Transverse colon (tissue), 3 donors: ENCODE data around the gene ZNF234.

Experiments
- EP300 ChIP-seq: sonication (generic); formaldehyde crosslinking; IDR thresholded peaks from one replicate; pipeline ENCODE4 v1.6.1; 2017; ENCODE audit warnings: antibody characterized with exemption, low read depth
- POLR2A ChIP-seq: fragments of 450-650 bp; IDR thresholded peaks from one replicate; pipeline ENCODE4 v1.6.1; 2016; ENCODE audit warnings: antibody characterized with exemption, mild to moderate bottlenecking, moderate library complexity
- TF ChIP-seq, protein P1 (sequence below), 5 experiments: fragments of 200-600 bp in 3 of 5; fragments of 450-650 bp in 2 of 5; sonication (generic) in 3 of 5; IDR thresholded peaks; 1 replicate in 2 of 5; 2 replicates in 3 of 5; pipeline ENCODE4 v1.5.1; 2016 to 2017; ENCODE audit warnings: antibody characterized with exemption in 5 of 5, inconsistent platforms in 3 of 5, mild to moderate bottlenecking in 2 of 5, moderate library complexity in 1 of 5

DNA sequence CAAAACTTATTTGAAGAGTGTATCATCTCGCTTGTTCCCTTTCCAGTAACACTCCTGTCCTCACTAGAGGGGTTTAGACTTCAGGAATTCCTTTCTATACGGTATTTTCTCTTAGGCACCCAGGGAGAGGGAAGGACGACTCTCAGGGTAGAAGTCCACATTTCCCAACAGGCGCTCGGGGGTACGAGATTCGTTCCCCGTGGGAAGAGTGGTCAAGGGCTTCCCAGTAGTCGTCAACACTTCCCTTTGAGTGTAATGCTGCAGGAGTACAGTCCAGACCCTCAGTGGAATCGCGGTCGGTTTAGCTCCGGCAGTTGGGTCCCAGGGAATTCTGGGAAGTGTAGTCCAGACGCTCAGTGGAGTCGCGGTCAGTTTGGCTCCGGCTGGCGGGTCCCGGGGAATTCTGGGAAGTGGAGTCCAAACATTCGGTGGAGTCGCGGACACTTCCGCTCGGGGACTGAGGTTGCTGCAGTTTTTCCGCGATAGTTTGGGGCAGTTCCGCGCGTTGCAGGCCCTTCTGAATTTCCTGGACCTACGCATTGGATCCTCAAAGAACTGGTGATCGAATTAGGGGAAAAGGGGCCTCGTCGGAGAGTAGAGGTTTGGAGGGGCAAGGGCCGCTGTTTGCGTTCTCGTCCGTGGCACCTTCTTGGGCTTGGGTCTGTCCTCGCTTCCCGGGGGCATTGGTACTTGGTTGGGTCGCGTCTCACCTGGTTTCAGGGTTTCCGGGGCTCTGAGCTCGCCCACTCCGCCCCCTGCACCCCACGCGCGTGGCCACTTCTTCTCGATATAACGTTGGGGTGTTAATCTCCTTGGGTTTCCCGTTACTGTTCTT, 47.2 kb upstream of the ZNF234 start, which contains the start of gene ZNF224:
- TF ChIP-seq, protein P1, sequence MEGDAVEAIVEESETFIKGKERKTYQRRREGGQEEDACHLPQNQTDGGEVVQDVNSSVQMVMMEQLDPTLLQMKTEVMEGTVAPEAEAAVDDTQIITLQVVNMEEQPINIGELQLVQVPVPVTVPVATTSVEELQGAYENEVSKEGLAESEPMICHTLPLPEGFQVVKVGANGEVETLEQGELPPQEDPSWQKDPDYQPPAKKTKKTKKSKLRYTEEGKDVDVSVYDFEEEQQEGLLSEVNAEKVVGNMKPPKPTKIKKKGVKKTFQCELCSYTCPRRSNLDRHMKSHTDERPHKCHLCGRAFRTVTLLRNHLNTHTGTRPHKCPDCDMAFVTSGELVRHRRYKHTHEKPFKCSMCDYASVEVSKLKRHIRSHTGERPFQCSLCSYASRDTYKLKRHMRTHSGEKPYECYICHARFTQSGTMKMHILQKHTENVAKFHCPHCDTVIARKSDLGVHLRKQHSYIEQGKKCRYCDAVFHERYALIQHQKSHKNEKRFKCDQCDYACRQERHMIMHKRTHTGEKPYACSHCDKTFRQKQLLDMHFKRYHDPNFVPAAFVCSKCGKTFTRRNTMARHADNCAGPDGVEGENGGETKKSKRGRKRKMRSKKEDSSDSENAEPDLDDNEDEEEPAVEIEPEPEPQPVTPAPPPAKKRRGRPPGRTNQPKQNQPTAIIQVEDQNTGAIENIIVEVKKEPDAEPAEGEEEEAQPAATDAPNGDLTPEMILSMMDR (IDR thresholded peaks at IDR 0.05), result no peak
- TF ChIP-seq POLR2A (peak; percentile 45), EP300 (no peak)
